ENCODE measurements around the gene CXCR5.

GRCh38 chr11:118947091-118947490, 63.4 kb downstream of the CXCR5 start:
- TF ChIP-seq CTCF (IDR thresholded peaks at IDR 0.05) (no peak), POLR2A (IDR thresholded peaks at IDR 0.05) (no peak)

All from Peyer's patch (tissue), 4 donors.